CD4-positive, alpha-beta memory T cell (primary cell): ENCODE data around the gene STX18. TPM values are rescaled to one million over a fixed set of nuclear protein-coding genes. Genes with fewer than 3 reads are reported as not detected.

Experiments used
- CTCF ChIA-PET: fragments of 350-600 bp; sonication (Branson Sonifier 250); formaldehyde crosslinking; loops from one replicate; lab custom pipeline; 2021; ENCODE audit warnings: inconsistent platforms; ENCODE audit not compliant: partially characterized antibody; lab: Charles Lee
- POLR2A ChIA-PET: fragments of 350-600 bp; sonication (Branson Sonifier 250); formaldehyde crosslinking; loops from one replicate; lab custom pipeline; 2021; ENCODE audit not compliant: partially characterized antibody; lab: Charles Lee
- DNase-seq, 5 donors: peaks; one replicate each; pipeline versions ENCODE4 v3.0.0 to v3.0.0-alpha.2; 2020 to 2022; ENCODE audit warnings: mixed read lengths in 1 of 5
- H3K27ac ChIP-seq: one replicate; pipeline ENCODE4 v1.7.0; 2013; ENCODE audit warnings: low read depth, low read length
- H3K27me3 ChIP-seq: 2 replicates; pipeline ENCODE4 v1.7.0; 2013; ENCODE audit warnings: mild to moderate bottlenecking, low read length, moderate library complexity; ENCODE audit not compliant: insufficient read depth
- H3K36me3 ChIP-seq: 2 replicates; pipeline ENCODE4 v1.7.0; 2013; ENCODE audit warnings: mild to moderate bottlenecking, low read length, moderate library complexity; ENCODE audit not compliant: insufficient read depth
- H3K4me1 ChIP-seq: 2 replicates; pipeline ENCODE4 v1.7.0; 2013; ENCODE audit warnings: mild to moderate bottlenecking, low read length, moderate library complexity; ENCODE audit not compliant: insufficient read depth
- H3K4me3 ChIP-seq, 2 donors: one replicate each; pipeline ENCODE4 v1.7.0; 2013; ENCODE audit warnings: low read length in 2 of 2, mild to moderate bottlenecking in 1 of 2
- H3K9me3 ChIP-seq, 2 donors: one replicate each; pipeline ENCODE4 v1.7.0; 2013; ENCODE audit warnings: low read length in 2 of 2, control low read depth in 1 of 2; ENCODE audit not compliant: control insufficient read depth in 1 of 2
- H3K27ac Mint-ChIP-seq, 7 donors: one replicate each; pipeline ENCODE4 v1.8.0; 2020 to 2021; ENCODE audit warnings: mixed read lengths in 7 of 7, mild to moderate bottlenecking in 6 of 7, inconsistent platforms in 3 of 7, moderate library complexity in 3 of 7
- H3K27me3 Mint-ChIP-seq, 2 donors: one replicate each; pipeline ENCODE4 v1.8.0; 2020 to 2021; ENCODE audit warnings: mixed read lengths in 2 of 2
- H3K36me3 Mint-ChIP-seq, 2 donors: one replicate each; pipeline ENCODE4 v1.8.0; 2020 to 2021; ENCODE audit warnings: mixed read lengths in 2 of 2, inconsistent platforms in 1 of 2, mild to moderate bottlenecking in 1 of 2
- H3K4me1 Mint-ChIP-seq, 4 donors: one replicate each; pipeline ENCODE4 v1.8.0; 2020 to 2021; ENCODE audit warnings: mixed read lengths in 4 of 4, mild to moderate bottlenecking in 1 of 4
- H3K4me3 Mint-ChIP-seq, 8 donors: one replicate each; pipeline ENCODE4 v1.8.0; 2020 to 2021; ENCODE audit warnings: mixed read lengths in 8 of 8, mild to moderate bottlenecking in 7 of 8, moderate library complexity in 6 of 8, inconsistent platforms in 3 of 8
- H3K9me3 Mint-ChIP-seq, 8 donors: one replicate each; pipeline ENCODE4 v1.8.0; 2020 to 2021; ENCODE audit warnings: mixed read lengths in 8 of 8, mild to moderate bottlenecking in 5 of 8, inconsistent platforms in 3 of 8, moderate library complexity in 1 of 8
- intact Hi-C: fragments of 100-400 bp; cut with micrococcal nuclease; formaldehyde crosslinking; loops from one replicate; pipeline ENCODE4 v1.15.1; 2023
- polyA plus RNA-seq, 2 donors: library from polyadenylated mRNA; unstranded; fragments of 300-500 nt; fragmentation: Illumina TruSeq; gene quantifications; one replicate each; pipeline ENCODE4 v1.2.3, GENCODE V29; 2021
- total RNA-seq, 2 experiments: library from RNA; stranded (reverse); gene quantifications; one replicate each; pipeline ENCODE4 v1.2.3, GENCODE V29; 2021

Gene STX18
- total and polyA plus RNA-seq, 4 experiments from 2014 or later: 25.6 to 34.5 (median 31.2) TPM

DNA sequence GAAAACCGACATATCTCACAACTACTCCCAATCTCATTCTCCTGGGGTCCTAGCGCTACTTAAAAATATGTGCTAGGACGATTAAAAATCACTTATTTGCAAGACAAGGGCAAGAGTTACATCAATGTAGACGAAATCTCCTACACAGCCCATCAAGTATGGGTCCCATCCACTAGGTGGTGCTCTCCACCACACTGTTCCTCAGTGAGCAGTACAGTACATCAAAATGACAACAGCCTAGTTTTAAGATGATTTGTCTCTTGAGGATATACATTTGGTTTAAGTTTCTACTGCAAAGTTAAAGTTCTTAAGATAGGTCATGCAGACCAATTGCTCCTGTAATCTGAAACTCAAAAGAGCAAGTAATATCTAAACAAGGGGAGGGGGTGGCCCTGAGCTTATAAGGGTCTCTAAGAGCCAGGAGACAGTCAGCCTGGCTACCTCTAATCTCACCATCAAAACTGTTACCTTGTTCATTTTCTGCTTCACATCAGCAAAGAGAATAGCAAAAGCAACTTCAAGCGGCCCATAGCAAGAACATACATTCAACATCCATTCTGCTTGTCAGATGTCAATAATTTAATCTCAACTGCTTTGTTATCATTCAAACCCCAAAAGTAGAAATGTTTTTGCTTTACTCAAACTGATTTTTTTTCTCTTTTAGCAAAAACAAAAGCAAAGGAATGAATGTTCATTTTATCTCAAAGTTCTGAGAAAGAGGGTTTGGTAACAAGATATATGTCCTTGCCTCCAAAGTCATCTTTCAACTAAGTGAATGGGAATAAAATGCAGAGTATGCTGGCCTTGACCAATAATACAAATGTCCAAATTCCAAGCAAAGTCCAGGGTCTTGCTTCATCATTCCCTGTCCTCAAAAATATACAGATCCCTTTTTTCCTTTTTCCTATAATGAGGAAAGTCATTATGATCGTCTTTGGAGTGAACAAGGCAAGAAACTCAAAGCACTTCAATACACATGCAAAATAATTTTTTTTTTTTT, 53.1 kb downstream of the STX18 start:
- H3K36me3 ChIP-seq: no peaks in the 10 kb centered on the region
- ChIA-PET CTCF (interaction anchor here (0.7 to 1.8 kb wide), 15 partner anchors 8 to 971 kb away, joined by 3 to 9 read pairs (median 3); no protein-coding TSS in a partner anchor), POLR2A (no interaction called here)
- intact Hi-C loops: loop anchor here (1.0 to 10.0 kb wide), 5 partner anchors 14 to 1839 kb away; partner anchors contain the start of gene STX18
- Mint-ChIP-seq H3K4me1 (peaks cover 5 to 15% (median 9%) of the 10 kb centered on the region in 4 donors), H3K9me3 (no peaks in the 10 kb centered on the region), H3K27me3 (no peaks in the 10 kb centered on the region), H3K36me3 (no peaks in the 10 kb centered on the region), H3K27ac (no peak overlapping the region), H3K4me3 (no peak overlapping the region)
- no peak overlapping the region for H3K4me3 ChIP-seq
- H3K27ac ChIP-seq: no peak overlapping the region
- peaks cover 5% of the 10 kb centered on the region for H3K4me1 ChIP-seq
- H3K9me3 ChIP-seq: no peaks in the 10 kb centered on the region
- no peaks in the 10 kb centered on the region for H3K27me3 ChIP-seq
- DNase-seq: peak; percentile 59 to 68 (median 67)

DNA sequence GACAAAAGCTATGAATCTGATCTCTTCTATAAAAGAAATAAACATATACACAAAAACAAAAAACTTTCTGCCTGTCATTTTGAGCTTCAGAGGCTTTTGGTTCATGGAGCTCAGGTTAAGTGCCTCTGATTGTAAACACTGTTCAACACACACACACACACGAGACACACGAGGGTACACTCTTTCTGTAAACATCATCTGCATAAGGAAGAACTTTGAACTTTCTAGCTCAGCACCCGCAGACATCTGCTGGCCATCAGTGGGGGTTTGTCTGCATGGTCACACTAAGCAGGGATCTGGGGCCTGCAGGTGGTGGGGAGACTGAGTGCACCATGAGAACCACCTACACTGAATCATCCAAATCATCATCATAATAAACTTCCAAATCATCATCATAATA, 54.9 kb downstream of the STX18 start:
- Mint-ChIP-seq H3K9me3 (no peaks in the 10 kb centered on the region), H3K4me3 (no peak overlapping the region), H3K4me1 (peaks cover 6 to 16% (median 14%) of the 10 kb centered on the region in 4 donors), H3K27me3 (no peaks in the 10 kb centered on the region), H3K36me3 (no peaks in the 10 kb centered on the region), H3K27ac (no peak overlapping the region)
- ChIA-PET POLR2A (no interaction called here), CTCF (interaction anchor here (0.6 to 1.2 kb wide), 5 partner anchors 16 to 38 kb away, joined by 3 to 5 read pairs (median 3); no protein-coding TSS in a partner anchor)
- no peak overlapping the region for H3K4me3 ChIP-seq
- no peak for DNase-seq
- no peaks in the 10 kb centered on the region for H3K36me3 ChIP-seq
- H3K9me3 ChIP-seq: no peaks in the 10 kb centered on the region
- H3K4me1 ChIP-seq: no peaks in the 10 kb centered on the region
- H3K27ac ChIP-seq: no peak overlapping the region
- intact Hi-C loops: loop anchor here (5.0 to 10.0 kb wide), 3 partner anchors 55 to 1840 kb away; partner anchors contain the start of gene STX18
- H3K27me3 ChIP-seq: no peaks in the 10 kb centered on the region

DNA sequence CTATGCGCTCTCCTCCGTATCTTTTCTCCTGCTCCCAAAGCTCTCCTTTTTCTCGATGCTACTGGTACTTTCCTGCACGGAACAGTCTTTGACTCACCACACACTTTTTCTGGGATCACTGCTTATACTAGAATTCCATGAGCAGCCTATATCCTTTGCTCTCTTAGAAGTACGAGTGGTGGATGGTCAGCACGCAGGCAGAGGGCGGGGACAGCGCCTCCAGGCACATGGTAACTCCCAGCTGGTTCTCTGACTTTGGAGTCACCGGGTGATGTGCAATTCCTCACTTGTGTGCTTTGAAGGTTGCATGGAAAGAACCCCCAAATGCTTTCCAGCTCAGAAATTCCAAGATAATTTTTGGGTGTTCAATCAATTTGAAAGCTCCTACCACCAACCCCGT, 56.0 kb downstream of the STX18 start:
- intact Hi-C loops: loop anchor here (5.0 to 10.0 kb wide), 3 partner anchors 56 to 1841 kb away; partner anchors contain the start of gene STX18

DNA sequence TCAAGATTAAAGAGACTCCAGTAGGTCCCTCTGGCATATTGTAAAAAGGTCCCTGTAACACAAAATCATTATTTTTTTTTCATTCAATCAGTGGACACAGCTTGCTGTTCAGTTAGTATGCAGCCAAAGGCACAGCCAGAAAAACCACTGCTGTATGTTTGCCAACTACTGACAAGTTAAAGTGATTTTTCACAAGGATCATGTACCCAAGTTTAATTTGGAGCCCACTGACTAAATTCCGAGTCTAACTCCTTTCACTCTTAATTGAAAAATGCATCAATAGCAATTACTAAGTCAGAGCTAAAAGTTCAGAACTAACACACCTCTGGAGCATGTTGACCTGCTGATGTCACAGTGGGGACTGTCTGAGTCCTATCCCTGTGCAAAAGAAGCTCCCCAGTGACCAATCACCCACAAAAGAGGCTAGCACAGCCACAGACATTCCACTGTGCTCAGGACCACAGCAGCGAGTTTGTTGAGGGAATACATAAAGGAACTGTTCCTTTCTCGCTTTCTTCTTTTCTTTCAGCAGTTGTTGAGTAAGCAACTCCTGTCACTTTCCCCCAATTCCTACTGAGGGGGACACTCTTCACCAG, 60.4 kb downstream of the STX18 start:
- Histone ChIP-seq H3K4me1 (no peaks in the 10 kb centered on the region), H3K27me3 (no peaks in the 10 kb centered on the region), H3K9me3 (no peaks in the 10 kb centered on the region), H3K36me3 (no peaks in the 10 kb centered on the region), H3K4me3 (no peak overlapping the region), H3K27ac (no peak overlapping the region)
- Mint-ChIP-seq H3K36me3 (peaks cover 0 to 9% of the 10 kb centered on the region in 2 donors), H3K4me1 (peaks cover 19 to 21% (median 20%) of the 10 kb centered on the region in 4 donors), H3K27me3 (no peaks in the 10 kb centered on the region), H3K27ac (peak overlapping the region in 2 of 7 donors; percentile 20 to 75), H3K4me3 (no peak overlapping the region), H3K9me3 (no peaks in the 10 kb centered on the region)
- POLR2A ChIA-PET: interaction anchor here (1.3 to 1.4 kb wide), 2 partner anchors 11 to 20 kb away, joined by 4 to 5 read pairs; no protein-coding TSS in a partner anchor
- intact Hi-C loops: loop anchor here (10.0 kb wide), 1 partner anchor 663 kb away; no protein-coding TSS in a partner anchor
- CTCF ChIA-PET: interaction anchor here (0.9 to 1.7 kb wide), 4 partner anchors 16 to 230 kb away, joined by 3 to 5 read pairs (median 4); no protein-coding TSS in a partner anchor
- DNase-seq: no peak

More for the DNA sequence above, 56.0 kb downstream of the STX18 start:
- H3K36me3 Mint-ChIP-seq: no peaks in the 10 kb centered on the region
- Histone ChIP-seq H3K36me3 (no peaks in the 10 kb centered on the region), H3K4me1 (no peaks in the 10 kb centered on the region), H3K9me3 (no peaks in the 10 kb centered on the region), H3K4me3 (no peak overlapping the region), H3K27me3 (no peaks in the 10 kb centered on the region), H3K27ac (no peak overlapping the region)
- no peak for DNase-seq
- H3K9me3 Mint-ChIP-seq: no peaks in the 10 kb centered on the region
- ChIA-PET CTCF (no interaction called here), POLR2A (no interaction called here)
- H3K4me1 Mint-ChIP-seq: peaks cover 10 to 19% (median 16%) of the 10 kb centered on the region in 4 donors
- no peaks in the 10 kb centered on the region for H3K27me3 Mint-ChIP-seq
- no peak overlapping the region for H3K4me3 Mint-ChIP-seq
- peak overlapping the region in 1 of 7 donors; percentile 74 for H3K27ac Mint-ChIP-seq

DNA sequence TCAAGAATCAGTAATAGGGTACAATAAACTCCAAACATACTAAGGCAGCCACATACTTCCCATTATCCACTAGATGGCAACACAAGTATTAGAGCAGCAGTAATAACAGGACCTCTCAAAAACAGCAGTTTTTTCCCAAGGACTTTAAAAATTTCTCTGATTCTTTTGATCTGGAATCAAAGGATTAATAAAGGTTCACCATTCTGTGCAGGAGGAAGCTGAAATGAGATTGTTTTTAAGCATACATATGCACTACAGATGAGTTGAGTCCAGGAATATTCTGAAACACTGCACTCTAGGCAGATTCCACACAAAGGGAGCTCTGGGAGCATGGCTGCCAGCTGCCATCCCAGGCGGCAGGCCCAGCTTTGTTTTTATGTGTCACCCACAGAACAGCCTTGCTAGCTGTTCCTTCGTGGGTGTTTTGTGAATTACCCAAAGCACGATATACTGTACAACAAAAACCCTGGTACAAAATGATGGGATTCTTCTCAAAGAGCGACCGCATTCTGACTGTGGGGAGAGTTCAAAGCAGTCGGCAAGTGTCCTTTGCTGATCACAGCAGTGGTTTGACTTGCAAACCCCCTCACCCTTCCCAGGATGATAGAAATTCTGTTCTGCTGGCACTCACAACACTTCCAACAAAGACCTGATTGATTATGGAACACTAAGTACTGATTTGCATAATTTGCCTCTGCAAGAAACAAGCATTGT, 61.0 kb downstream of the STX18 start:
- Mint-ChIP-seq H3K4me3 (no peak overlapping the region), H3K4me1 (peaks cover 19 to 21% (median 20%) of the 10 kb centered on the region in 4 donors), H3K27ac (no peak overlapping the region), H3K36me3 (peaks cover 0 to 9% of the 10 kb centered on the region in 2 donors), H3K27me3 (no peaks in the 10 kb centered on the region), H3K9me3 (no peaks in the 10 kb centered on the region)
- intact Hi-C loops: loop anchor here (10.0 kb wide), 1 partner anchor 664 kb away; no protein-coding TSS in a partner anchor
- no peaks in the 10 kb centered on the region for H3K4me1 ChIP-seq
- H3K36me3 ChIP-seq: no peaks in the 10 kb centered on the region
- ChIA-PET CTCF (interaction anchor here (0.9 to 1.3 kb wide), 4 partner anchors 14 to 229 kb away, joined by 3 to 5 read pairs (median 4); no protein-coding TSS in a partner anchor), POLR2A (interaction anchor here (1.3 to 1.4 kb wide), 2 partner anchors 11 to 19 kb away, joined by 4 to 5 read pairs; no protein-coding TSS in a partner anchor)
- DNase-seq: no peak
- H3K27ac ChIP-seq: no peak overlapping the region
- no peaks in the 10 kb centered on the region for H3K9me3 ChIP-seq
- H3K27me3 ChIP-seq: no peaks in the 10 kb centered on the region
- no peak overlapping the region for H3K4me3 ChIP-seq

DNA sequence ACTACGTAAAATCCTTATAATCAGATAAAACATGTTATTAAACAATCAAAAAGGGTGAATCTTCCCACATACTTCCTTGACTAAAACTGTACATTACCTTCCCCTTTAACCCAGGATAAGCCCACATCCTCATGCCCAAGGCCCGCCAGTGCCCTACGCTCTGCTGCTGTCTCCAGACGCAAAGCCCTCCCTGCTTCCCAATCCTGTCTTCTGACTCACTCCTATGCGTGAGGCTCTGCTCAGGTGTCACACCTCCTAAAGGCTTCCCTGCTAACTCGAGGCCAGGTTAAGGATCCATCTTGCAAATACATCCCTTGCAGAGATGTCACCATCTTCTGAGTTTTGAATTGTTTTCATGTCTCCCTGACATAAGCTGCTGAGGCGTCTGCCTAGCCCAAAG, 61.6 kb downstream of the STX18 start:
- peak overlapping the region in 1 of 7 donors; percentile 74 for H3K27ac Mint-ChIP-seq
- H3K4me3 Mint-ChIP-seq: no peak overlapping the region
- H3K4me1 ChIP-seq: no peaks in the 10 kb centered on the region
- intact Hi-C loops: loop anchor here (10.0 kb wide), 1 partner anchor 665 kb away; no protein-coding TSS in a partner anchor
- ChIA-PET POLR2A (interaction anchor here (1.3 kb wide), 1 partner anchor 19 kb away, joined by 5 read pairs; no protein-coding TSS in a partner anchor), CTCF (interaction anchor here (0.9 kb wide), 1 partner anchor 14 kb away, joined by 3 read pairs; no protein-coding TSS in a partner anchor)
- no peak for DNase-seq
- H3K36me3 Mint-ChIP-seq: peaks cover 0 to 9% of the 10 kb centered on the region in 2 donors
- H3K4me3 ChIP-seq: no peak overlapping the region
- no peaks in the 10 kb centered on the region for H3K9me3 Mint-ChIP-seq
- no peaks in the 10 kb centered on the region for H3K27me3 Mint-ChIP-seq
- no peaks in the 10 kb centered on the region for H3K36me3 ChIP-seq
- H3K9me3 ChIP-seq: no peaks in the 10 kb centered on the region
- H3K27me3 ChIP-seq: no peaks in the 10 kb centered on the region
- no peak overlapping the region for H3K27ac ChIP-seq
- H3K4me1 Mint-ChIP-seq: peaks cover 19 to 21% (median 20%) of the 10 kb centered on the region in 4 donors
